HG03064 (cell line): Measurements from ENCODE around the gene CSAG1.
"Not testable (repeated sequence)": the region's sequence is repeated elsewhere in the genome, so short reads cannot be mapped to it uniquely, and the experiment has no call there.

Source experiments
- ATAC-seq: cut with Tn5 transposase; IDR thresholded peaks from one replicate; pipeline ENCODE4 v1.9.1; 2021; ENCODE audit warnings: low read depth; ENCODE audit not compliant: unreplicated experiment

CSAG1 gene

DNA sequence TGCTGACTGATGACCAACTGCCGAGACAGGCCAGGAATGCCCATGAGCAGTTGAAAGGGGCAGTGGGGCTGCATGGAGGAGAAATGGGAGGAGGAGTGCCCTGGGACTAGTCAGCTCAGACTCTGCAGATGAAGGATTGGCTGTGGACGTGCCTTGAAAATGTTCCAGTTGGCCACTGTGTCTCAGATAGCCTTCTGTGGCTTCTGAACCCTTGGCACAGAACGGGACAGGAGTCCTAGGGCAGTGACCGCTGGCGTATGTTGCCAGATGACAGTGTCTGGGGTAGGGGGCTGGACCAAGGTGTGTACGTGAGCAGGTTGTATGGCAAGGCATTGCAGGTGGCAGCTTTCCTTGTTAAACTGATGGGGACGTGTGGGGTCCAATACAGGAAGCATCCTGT is 27.0 kb downstream of the CSAG1 start:
- not testable (repeated sequence) for ATAC-seq

DNA sequence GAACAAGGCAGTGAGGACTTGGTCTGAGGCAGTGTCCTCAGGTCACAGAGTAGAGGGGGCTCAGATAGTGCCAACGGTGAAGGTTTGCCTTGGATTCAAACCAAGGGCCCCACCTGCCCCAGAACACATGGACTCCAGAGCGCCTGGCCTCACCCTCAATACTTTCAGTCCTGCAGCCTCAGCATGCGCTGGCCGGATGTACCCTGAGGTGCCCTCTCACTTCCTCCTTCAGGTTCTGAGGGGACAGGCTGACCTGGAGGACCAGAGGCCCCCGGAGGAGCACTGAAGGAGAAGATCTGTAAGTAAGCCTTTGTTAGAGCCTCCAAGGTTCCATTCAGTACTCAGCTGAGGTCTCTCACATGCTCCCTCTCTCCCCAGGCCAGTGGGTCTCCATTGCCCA is 33.1 kb downstream of the CSAG1 start:
- ATAC-seq: not testable (repeated sequence)

DNA sequence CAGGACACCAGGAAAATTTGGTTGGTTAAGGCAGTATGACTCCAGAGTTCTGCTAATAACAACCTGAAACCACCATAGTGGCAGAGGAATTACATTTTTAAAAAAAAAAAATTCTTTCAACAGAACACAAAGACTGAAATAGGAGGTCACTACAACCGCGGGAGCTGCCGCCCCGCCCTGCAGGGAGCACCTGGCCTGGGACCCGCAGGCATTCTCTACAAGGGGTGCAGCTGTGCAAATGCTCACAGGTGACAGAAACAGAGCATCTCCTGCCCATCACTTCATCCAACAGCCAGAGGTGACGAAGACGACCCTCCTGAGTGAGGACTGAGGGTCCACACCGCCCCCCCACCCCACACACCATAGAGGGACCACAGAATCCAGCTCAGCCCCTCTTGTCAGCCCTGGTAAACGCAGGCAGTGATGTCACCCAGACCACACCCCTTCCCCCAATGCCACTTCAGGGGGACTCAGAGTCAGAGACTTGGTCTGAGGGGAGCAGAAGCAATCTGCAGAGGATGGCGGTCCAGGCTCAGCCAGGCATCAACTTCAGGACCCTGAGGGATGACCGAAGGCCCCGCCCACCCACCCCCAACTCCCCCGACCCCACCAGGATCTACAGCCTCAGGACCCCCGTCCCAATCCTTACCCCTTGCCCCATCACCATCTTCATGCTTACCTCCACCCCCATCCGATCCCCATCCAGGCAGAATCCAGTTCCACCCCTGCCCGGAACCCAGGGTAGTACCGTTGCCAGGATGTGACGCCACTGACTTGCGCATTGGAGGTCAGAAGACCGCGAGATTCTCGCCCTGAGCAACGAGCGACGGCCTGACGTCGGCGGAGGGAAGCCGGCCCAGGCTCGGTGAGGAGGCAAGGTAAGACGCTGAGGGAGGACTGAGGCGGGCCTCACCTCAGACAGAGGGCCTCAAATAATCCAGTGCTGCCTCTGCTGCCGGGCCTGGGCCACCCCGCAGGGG is 35.3 kb downstream of the CSAG1 start, which contains the start of gene MAGEA3:
Gene MAGEA3, plus strand, starts transcription at position 843 of the 980 bp plus-strand sequence. CDS start 2,039 bp downstream, outside the sequence.
- ATAC-seq: not testable (repeated sequence)

- ATAC-seq: not testable (repeated sequence)
Measured at GRCh38 chrX:152681012-152681411, 52.5 kb downstream of the CSAG1 start.
